ENCODE measurements around the gene SERPINA10.

The SERPINA10 gene

DNA sequence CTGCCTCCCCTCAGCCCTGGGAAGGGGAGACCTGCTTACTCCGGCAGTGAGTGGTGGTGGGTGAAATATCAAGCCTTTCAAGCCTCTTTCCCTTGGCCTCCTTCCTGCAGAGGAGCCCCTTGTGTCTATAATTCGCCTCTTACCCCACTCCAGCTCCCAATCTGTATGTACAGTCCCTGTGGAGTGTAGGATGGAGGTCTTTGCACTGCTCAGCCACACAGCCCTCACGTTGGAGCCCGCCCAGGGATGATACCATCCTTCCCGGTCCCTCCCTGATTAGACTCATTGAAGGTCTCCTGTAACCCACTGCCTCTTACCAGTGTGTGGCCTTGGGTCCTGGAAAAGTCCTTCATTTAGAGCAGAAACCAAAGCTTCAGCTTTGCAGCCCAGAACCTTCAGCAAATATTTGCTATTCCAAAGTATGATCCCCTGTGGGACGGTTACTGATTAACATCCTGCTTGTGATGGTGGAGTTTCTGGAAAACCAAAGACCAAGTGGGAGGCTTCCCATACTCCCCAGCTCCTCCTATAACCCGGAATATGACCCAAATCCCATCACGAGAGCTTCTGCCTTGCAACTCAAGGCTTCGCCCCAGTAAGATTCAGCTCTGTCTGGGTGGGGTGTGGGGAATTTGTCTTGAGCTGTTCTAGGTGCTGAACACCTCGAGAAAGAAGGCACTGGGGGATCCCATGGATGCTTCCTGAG lies at the start of gene SERPINA10:
SERPINA10 (minus strand) TSS at position 397 of the 706 bp plus-strand sequence. CDS start 2,675 bp downstream, outside the sequence.
- no peak for FAIRE-seq
- DNase-seq (ENCODE audit: low spot score), result no peak

DNA sequence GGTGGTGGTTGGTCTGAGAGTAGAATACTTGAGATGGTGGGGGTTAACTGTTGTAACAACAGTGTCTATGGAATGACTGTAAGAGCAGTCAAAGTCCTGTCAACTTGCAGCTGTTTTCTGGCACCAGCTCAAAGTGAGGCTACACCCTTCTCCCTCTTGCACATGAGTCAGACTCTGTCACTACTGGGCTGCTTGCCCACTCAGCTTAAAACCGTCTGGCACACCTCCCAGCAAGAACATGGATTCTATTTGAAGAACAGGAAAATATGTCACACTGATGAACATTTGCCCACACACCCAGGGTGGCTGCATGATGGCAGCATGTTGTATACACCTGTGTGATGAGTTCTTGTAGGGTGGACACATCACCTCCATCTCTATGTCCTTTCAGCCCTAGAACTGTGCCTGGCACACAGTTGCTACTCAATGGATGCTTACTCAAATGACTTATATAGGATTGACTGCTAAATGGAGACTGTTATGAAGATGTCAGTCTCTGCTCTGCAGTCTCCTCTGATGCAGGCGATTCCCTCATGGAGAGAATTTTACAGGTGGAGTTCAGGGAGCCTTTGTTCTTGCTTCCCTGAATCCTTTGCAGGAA lies 49.4 kb upstream of the SERPINA10 start:
- DNase-seq (ENCODE audit: low spot score) (peak; percentile 82), FAIRE-seq (no peak)

DNA sequence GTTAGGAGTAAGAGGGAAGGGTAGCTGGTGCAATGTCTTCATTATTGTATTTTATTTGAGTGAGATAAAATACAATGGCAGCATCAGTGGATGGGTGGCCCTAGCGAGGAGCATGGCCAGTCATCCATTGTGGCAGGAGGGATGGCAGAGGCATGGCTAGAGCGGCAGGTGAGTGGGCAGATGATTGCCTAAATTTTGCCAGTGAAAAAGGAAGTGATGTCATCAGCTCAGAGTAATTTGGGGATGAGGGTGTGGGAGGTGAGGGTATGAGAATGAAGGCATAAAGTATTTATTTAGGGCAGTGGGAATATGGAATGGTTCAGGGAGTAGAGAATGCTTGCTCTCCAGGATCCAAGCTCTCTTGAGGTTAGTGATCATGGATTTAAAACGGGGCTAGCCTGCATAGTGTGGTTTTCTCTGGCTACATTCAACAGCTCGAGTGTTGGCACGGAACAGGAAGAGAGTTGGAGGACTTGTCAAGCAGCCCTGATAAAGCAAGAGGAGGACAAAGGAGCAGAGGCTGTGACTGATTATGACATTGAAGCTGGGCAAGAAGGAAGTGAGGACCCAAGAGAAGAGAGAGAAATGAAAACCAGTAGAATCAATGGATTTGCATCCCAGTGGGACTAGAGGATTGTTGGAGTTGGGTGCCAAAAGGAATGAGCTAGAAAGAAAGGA lies 48.7 kb upstream of the SERPINA10 start:
- DNase-seq (ENCODE audit: low spot score) (no peak), FAIRE-seq (no peak)

DNA sequence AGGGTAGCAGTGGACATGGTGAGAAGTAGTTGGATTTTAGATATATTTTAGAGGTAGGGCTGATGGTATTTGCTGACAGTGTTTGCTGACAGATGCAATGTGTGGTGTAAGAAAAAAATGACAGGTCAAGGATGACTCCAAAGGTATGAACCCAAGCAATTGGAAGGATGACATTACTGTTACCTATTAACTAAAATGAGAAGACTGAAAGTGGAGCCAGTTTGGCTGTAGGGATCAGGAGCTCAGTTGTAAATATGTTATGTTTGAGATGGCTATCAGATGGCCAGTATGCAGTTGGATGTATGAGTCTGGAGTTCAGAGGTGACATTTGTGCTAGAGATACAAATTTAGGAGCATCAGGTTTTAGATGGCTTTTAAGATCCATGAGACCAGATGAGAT lies 47.5 kb upstream of the SERPINA10 start:
- DNase-seq (ENCODE audit: low spot score), result no peak
- FAIRE-seq, result no peak

- no peak for DNase-seq (ENCODE audit: low spot score)
- FAIRE-seq, result no peak
Observed at GRCh38 chr14:94338023-94338422, 45.0 kb upstream of the SERPINA10 start.

- DNase-seq (ENCODE audit: low spot score) (no peak), FAIRE-seq (no peak)
Observed at GRCh38 chr14:94337274-94337673, 44.2 kb upstream of the SERPINA10 start.

GRCh38 chr14:94334872-94335271 lies 41.8 kb upstream of the SERPINA10 start:
- DNase-seq (ENCODE audit: low spot score), result no peak
- no peak for FAIRE-seq

GRCh38 chr14:94332587-94332986 lies 39.5 kb upstream of the SERPINA10 start:
- DNase-seq (ENCODE audit: low spot score) (no peak), FAIRE-seq (no peak)

GRCh38 chr14:94332063-94332583 lies 39.1 kb upstream of the SERPINA10 start:
- DNase-seq (ENCODE audit: low spot score), result no peak
- FAIRE-seq, result no peak

DNA sequence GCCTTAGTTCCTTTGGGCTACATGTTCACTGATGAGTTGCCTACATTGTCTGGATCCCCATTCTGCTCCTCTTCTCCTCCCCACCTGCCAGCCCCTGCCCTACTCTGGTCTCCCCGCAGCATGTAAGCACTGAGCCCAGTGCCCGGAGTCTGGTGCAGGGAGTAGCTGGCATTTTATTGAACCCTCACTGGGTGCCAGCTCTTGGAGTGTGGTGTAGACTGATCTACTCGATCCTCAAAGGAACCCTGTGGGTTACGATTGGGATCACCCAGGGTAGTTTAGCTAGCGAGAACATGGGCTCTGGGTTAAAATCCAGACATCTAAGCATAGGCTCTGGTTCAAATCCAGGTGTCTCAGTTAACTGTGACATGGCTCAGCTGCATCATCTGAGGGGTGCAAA lies 38.4 kb upstream of the SERPINA10 start:
- DNase-seq (ENCODE audit: low spot score), result no peak
- no peak for FAIRE-seq

DNA sequence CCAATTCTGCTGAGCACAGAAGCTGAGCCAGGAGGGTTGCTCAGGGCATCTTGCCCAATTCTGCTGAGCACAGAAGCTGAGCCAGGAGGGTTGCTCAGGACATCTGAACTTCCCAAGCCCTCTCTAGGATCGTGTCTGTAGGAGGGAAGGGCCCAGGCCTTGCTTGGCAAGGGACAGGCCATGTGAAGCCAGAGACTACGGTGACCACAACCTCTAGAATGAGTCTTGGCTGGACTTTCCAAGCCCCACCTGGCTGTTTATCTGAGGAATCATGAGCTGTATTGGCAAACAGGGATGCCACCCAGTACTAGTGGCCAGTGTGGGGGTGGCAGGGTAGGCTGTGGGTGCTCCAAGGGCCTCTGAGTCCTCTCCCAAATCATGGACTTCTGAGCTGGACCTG lies 37.8 kb upstream of the SERPINA10 start:
- DNase-seq (ENCODE audit: low spot score) (no peak), FAIRE-seq (no peak)

GRCh38 chr14:94330432-94330831 lies 37.4 kb upstream of the SERPINA10 start:
- FAIRE-seq (no peak), DNase-seq (ENCODE audit: low spot score) (no peak)

DNA sequence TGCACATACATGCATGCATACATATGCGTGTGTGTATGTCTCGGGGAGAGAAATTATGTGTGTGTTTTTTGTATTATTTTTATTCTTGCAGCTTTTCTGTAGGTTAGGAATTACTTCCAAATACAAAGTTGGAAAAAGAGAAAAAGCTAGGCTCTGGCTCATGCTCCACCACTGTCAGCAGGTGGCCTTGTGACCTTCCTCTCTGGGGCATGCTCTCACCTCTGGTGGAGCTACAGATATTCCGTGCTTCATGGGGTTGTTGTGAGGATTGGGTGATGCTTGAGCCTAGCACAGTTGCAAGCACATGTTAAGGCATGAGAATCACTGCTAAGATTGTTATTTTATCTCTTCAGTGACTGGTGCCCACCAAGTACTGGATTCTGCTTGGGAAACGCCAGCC lies 36.8 kb upstream of the SERPINA10 start:
- FAIRE-seq (no peak), DNase-seq (ENCODE audit: low spot score) (no peak)

- DNase-seq (ENCODE audit: low spot score) (no peak), FAIRE-seq (no peak)
Observed at GRCh38 chr14:94328196-94328595, 35.1 kb upstream of the SERPINA10 start.

GRCh38 chr14:94322648-94323570 lies 29.8 kb upstream of the SERPINA10 start, which contains the start of gene SERPINA6:
TSS of gene SERPINA6 (minus strand) at chr14:94323336. CDS start at chr14:94314648, 8,688 bp downstream.
- no peak for FAIRE-seq
- DNase-seq (ENCODE audit: low spot score), result no peak

- DNase-seq (ENCODE audit: low spot score) (no peak), FAIRE-seq (no peak)
Observed at GRCh38 chr14:94321421-94322271, 28.6 kb upstream of the SERPINA10 start.

- FAIRE-seq (no peak), DNase-seq (ENCODE audit: low spot score) (no peak)
Observed at GRCh38 chr14:94320243-94320642, 27.2 kb upstream of the SERPINA10 start.

DNA sequence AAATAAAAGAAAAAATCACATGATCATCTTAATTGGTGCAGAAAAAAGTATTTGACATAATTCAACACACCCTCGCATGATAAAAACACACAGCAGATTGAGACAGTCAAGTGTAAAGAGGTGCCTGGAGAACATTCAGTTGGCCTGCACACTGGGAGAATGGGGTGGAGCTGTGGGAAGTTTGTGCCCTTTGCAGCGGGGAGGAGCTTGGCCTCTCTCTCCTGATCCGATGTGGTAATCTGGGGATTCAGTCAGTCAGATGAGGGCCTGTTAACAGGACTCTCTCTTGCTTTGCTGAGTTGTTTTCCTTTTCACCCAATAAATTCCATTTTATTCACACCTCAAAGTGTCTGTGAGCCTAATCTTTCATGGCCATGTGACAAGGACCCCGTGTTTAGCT lies 24.2 kb upstream of the SERPINA10 start:
- DNase-seq (ENCODE audit: low spot score) (no peak), FAIRE-seq (no peak)

GRCh38 chr14:94316692-94317091 lies 23.6 kb upstream of the SERPINA10 start:
- no peak for DNase-seq (ENCODE audit: low spot score)
- FAIRE-seq, result no peak

GRCh38 chr14:94314890-94315289 lies 21.8 kb upstream of the SERPINA10 start:
- DNase-seq (ENCODE audit: low spot score), result no peak
- no peak for FAIRE-seq
